HG02759 (cell line): ENCODE results near the gene ZNF624.

ENCODE experiments used
- ATAC-seq: cut with Tn5 transposase; IDR thresholded peaks from one replicate; pipeline ENCODE4 v1.9.1; 2021; ENCODE audit warnings: mild to moderate bottlenecking, moderate library complexity; ENCODE audit not compliant: unreplicated experiment

The ZNF624 gene

DNA sequence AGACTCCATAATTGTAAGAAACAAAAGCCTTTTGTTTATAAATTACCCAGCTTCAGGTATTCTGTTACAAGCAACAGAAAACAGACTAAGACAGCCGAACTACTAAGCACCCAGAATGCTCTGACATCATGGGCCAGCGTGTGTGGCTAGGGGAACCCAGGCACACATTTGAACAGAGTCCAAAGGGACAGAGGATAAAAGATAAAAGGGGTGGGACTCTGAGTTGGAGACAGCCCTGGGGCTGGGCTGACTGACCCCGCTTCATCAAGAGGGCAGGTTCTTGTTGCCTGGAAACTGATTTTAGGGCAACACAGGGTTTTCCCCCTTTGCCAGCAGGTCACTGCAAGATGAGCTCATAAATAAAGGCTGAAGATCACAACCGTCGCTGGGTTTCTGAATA is 54.1 kb downstream of the ZNF624 start:
- no peak for ATAC-seq

GRCh38 chr17:16593356-16594102 is 60.1 kb downstream of the ZNF624 start:
- ATAC-seq = no peak

GRCh38 chr17:16589097-16589969 is 64.3 kb downstream of the ZNF624 start:
- peak; percentile 96 for ATAC-seq

GRCh38 chr17:16585796-16586195 is 67.9 kb downstream of the ZNF624 start:
- no peak for ATAC-seq

- peak; percentile 66 for ATAC-seq
Observed at GRCh38 chr17:16584273-16584995, 69.2 kb downstream of the ZNF624 start.

- ATAC-seq = no peak
Observed at GRCh38 chr17:16583781-16584180, 69.9 kb downstream of the ZNF624 start.

GRCh38 chr17:16573466-16573865 is 80.2 kb downstream of the ZNF624 start:
- no peak for ATAC-seq
